Stimulated activated naive B cell treated with anti-CD40 and anti-IgM and Interleukin-4, amounts not matched to agents 10 μg/mL and 1 μg/mL and 100 μg/mL, for 72 hours (primary cell): ENCODE measurements around the gene LHX8.

Experiments used
- ATAC-seq, 2 donors: fragments of 150-1000 bp; cut with Tn5 transposase; replicated peaks; 2 replicates each; pipeline ENCODE4 v1.10.0; 2021; ENCODE audit warnings: moderate library complexity in 1 of 2
- DNase-seq: peaks from one replicate; pipeline ENCODE4 v3.0.0; 2021
- H3K27ac Mint-ChIP-seq: one replicate; pipeline ENCODE4 v1.8.0; 2022; ENCODE audit warnings: mild to moderate bottlenecking, mixed read lengths
- H3K27me3 Mint-ChIP-seq, 2 donors: one replicate each; pipeline ENCODE4 v1.8.0; 2022; ENCODE audit warnings: mixed read lengths in 2 of 2
- H3K36me3 Mint-ChIP-seq, 2 donors: one replicate each; pipeline ENCODE4 v1.8.0; 2022; ENCODE audit warnings: mixed read lengths in 2 of 2, mild to moderate bottlenecking in 1 of 2
- H3K4me1 Mint-ChIP-seq, 2 donors: one replicate each; pipeline ENCODE4 v1.8.0; 2022; ENCODE audit warnings: mixed read lengths in 2 of 2, mild to moderate bottlenecking in 1 of 2
- H3K4me3 Mint-ChIP-seq, 2 donors: one replicate each; pipeline ENCODE4 v1.8.0; 2022; ENCODE audit warnings: mild to moderate bottlenecking in 2 of 2, mixed read lengths in 2 of 2, moderate library complexity in 1 of 2
- H3K9me3 Mint-ChIP-seq, 2 donors: one replicate each; pipeline ENCODE4 v1.8.0; 2022; ENCODE audit warnings: mixed read lengths in 2 of 2, mild to moderate bottlenecking in 1 of 2

The LHX8 gene

GRCh38 chr1:75127916-75128717, 6.1 kb upstream of the LHX8 start:
- peaks cover 3 to 7% of the 10 kb centered on the region in 2 donors for H3K36me3 Mint-ChIP-seq
- ATAC-seq, result no peak
- peaks cover 0 to 12% of the 10 kb centered on the region in 2 donors for H3K4me1 Mint-ChIP-seq
- H3K27me3 Mint-ChIP-seq, result peaks cover 66 to 79% of the 10 kb centered on the region in 2 donors
- no peak for DNase-seq
- no peak overlapping the region for H3K4me3 Mint-ChIP-seq
- H3K9me3 Mint-ChIP-seq, result peaks cover 4 to 12% of the 10 kb centered on the region in 2 donors
- no peak overlapping the region for H3K27ac Mint-ChIP-seq

GRCh38 chr1:75129660-75129982, 4.6 kb upstream of the LHX8 start:
- Mint-ChIP-seq H3K4me1 (peaks cover 0 to 25% of the 10 kb centered on the region in 2 donors), H3K36me3 (peaks cover 3 to 7% of the 10 kb centered on the region in 2 donors), H3K27ac (no peak overlapping the region), H3K27me3 (peaks cover 79 to 92% of the 10 kb centered on the region in 2 donors), H3K9me3 (peaks cover 4 to 12% of the 10 kb centered on the region in 2 donors), H3K4me3 (no peak overlapping the region)
- ATAC-seq, result no peak
- DNase-seq, result no peak

- no peak overlapping the region for H3K4me3 Mint-ChIP-seq
- H3K27me3 Mint-ChIP-seq, result peaks cover 79 to 92% of the 10 kb centered on the region in 2 donors
- peaks cover 3 to 4% of the 10 kb centered on the region in 2 donors for H3K36me3 Mint-ChIP-seq
- ATAC-seq (no peak), DNase-seq (no peak)
- H3K9me3 Mint-ChIP-seq, result peaks cover 4 to 9% of the 10 kb centered on the region in 2 donors
- peaks cover under 1 to 30% of the 10 kb centered on the region in 2 donors for H3K4me1 Mint-ChIP-seq
- H3K27ac Mint-ChIP-seq, result peak overlapping the region; percentile 14
Measured at GRCh38 chr1:75129983-75130789, 4.0 kb upstream of the LHX8 start.

GRCh38 chr1:75130865-75131564, 3.2 kb upstream of the LHX8 start:
- no peak for DNase-seq
- H3K9me3 Mint-ChIP-seq, result peaks cover 4 to 5% of the 10 kb centered on the region in 2 donors
- H3K36me3 Mint-ChIP-seq, result peaks cover 0 to 4% of the 10 kb centered on the region in 2 donors
- H3K27ac Mint-ChIP-seq, result peak overlapping the region; percentile 37
- H3K4me1 Mint-ChIP-seq, result peaks cover 3 to 37% of the 10 kb centered on the region in 2 donors
- peaks cover 79 to 91% of the 10 kb centered on the region in 2 donors for H3K27me3 Mint-ChIP-seq
- H3K4me3 Mint-ChIP-seq, result no peak overlapping the region
- ATAC-seq, result no peak

- H3K4me3 Mint-ChIP-seq, result no peak overlapping the region
- peak overlapping the region; percentile 85 for H3K27ac Mint-ChIP-seq
- peaks cover 0 to 4% of the 10 kb centered on the region in 2 donors for H3K36me3 Mint-ChIP-seq
- DNase-seq (no peak), ATAC-seq (no peak)
- H3K27me3 Mint-ChIP-seq, result peaks cover 85 to 96% of the 10 kb centered on the region in 2 donors
- H3K9me3 Mint-ChIP-seq, result peaks cover 4 to 5% of the 10 kb centered on the region in 2 donors
- H3K4me1 Mint-ChIP-seq, result peaks cover 5 to 44% of the 10 kb centered on the region in 2 donors
Measured at GRCh38 chr1:75131565-75132241, 2.5 kb upstream of the LHX8 start.

GRCh38 chr1:75132242-75132811, 1.9 kb upstream of the LHX8 start:
- H3K27ac Mint-ChIP-seq, result peak overlapping the region; percentile 85
- peaks cover 0 to 4% of the 10 kb centered on the region in 2 donors for H3K36me3 Mint-ChIP-seq
- H3K27me3 Mint-ChIP-seq, result peaks cover 85 to 96% of the 10 kb centered on the region in 2 donors
- no peak for ATAC-seq
- H3K4me1 Mint-ChIP-seq, result peaks cover 5 to 44% of the 10 kb centered on the region in 2 donors
- peak overlapping the region in 1 of 2 donors; percentile 3 for H3K4me3 Mint-ChIP-seq
- H3K9me3 Mint-ChIP-seq, result peaks cover 4 to 5% of the 10 kb centered on the region in 2 donors
- no peak for DNase-seq

GRCh38 chr1:75132812-75133619, 1.2 kb upstream of the LHX8 start:
- DNase-seq (no peak), ATAC-seq (no peak)
- Mint-ChIP-seq H3K27me3 (peaks cover 85 to 96% of the 10 kb centered on the region in 2 donors), H3K4me3 (no peak overlapping the region), H3K27ac (peak overlapping the region; percentile 85), H3K4me1 (peaks cover 5 to 44% of the 10 kb centered on the region in 2 donors), H3K9me3 (peaks cover 4 to 5% of the 10 kb centered on the region in 2 donors), H3K36me3 (peaks cover 0 to 4% of the 10 kb centered on the region in 2 donors)

- Mint-ChIP-seq H3K27me3 (peaks cover 79 to 95% of the 10 kb centered on the region in 2 donors), H3K36me3 (peaks cover 0 to 4% of the 10 kb centered on the region in 2 donors), H3K4me3 (peak overlapping the region; percentile 67 to 72), H3K27ac (peak overlapping the region; percentile 85), H3K4me1 (peaks cover 5 to 44% of the 10 kb centered on the region in 2 donors), H3K9me3 (peaks cover 2 to 4% of the 10 kb centered on the region in 2 donors)
- DNase-seq (no peak), ATAC-seq (peak in 1 of 2 donors; percentile 39)
Measured at GRCh38 chr1:75134647-75135572, 722 bp downstream of the LHX8 start.

- Mint-ChIP-seq H3K4me1 (peaks cover 5 to 44% of the 10 kb centered on the region in 2 donors), H3K36me3 (peaks cover 0 to 4% of the 10 kb centered on the region in 2 donors), H3K4me3 (peak overlapping the region; percentile 67 to 72), H3K27ac (no peak overlapping the region), H3K27me3 (peaks cover 72 to 93% of the 10 kb centered on the region in 2 donors), H3K9me3 (peaks cover 2 to 4% of the 10 kb centered on the region in 2 donors)
- DNase-seq, result no peak
- no peak for ATAC-seq
Measured at GRCh38 chr1:75135573-75136194, 1.5 kb downstream of the LHX8 start.

GRCh38 chr1:75136195-75136815, 2.1 kb downstream of the LHX8 start:
- Mint-ChIP-seq H3K9me3 (peaks cover 2 to 4% of the 10 kb centered on the region in 2 donors), H3K4me3 (peak overlapping the region; percentile 25), H3K27ac (peak overlapping the region; percentile 31), H3K4me1 (peaks cover 5 to 44% of the 10 kb centered on the region in 2 donors), H3K27me3 (peaks cover 66 to 87% of the 10 kb centered on the region in 2 donors), H3K36me3 (peaks cover 0 to 4% of the 10 kb centered on the region in 2 donors)
- DNase-seq, result no peak
- no peak for ATAC-seq

- no peak overlapping the region for H3K4me3 Mint-ChIP-seq
- H3K9me3 Mint-ChIP-seq, result peaks cover 2 to 4% of the 10 kb centered on the region in 2 donors
- ATAC-seq, result no peak
- H3K27me3 Mint-ChIP-seq, result peaks cover 58 to 79% of the 10 kb centered on the region in 2 donors
- DNase-seq, result no peak
- H3K36me3 Mint-ChIP-seq, result peaks cover 0 to 3% of the 10 kb centered on the region in 2 donors
- peak overlapping the region; percentile 3 for H3K27ac Mint-ChIP-seq
- H3K4me1 Mint-ChIP-seq, result peaks cover 5 to 42% of the 10 kb centered on the region in 2 donors
Measured at GRCh38 chr1:75136921-75137641, 2.9 kb downstream of the LHX8 start.
